ENCODE results near the gene PTGES. TPM values are rescaled to one million over a fixed set of nuclear protein-coding genes. Genes with fewer than 3 reads are reported as not detected.
"Not testable (repeated sequence)": the region's sequence is repeated elsewhere in the genome, so short reads cannot be mapped to it uniquely, and the experiment has no call there.

Gene PTGES
- total RNA-seq, 1 donor, result under 0.01 TPM

DNA sequence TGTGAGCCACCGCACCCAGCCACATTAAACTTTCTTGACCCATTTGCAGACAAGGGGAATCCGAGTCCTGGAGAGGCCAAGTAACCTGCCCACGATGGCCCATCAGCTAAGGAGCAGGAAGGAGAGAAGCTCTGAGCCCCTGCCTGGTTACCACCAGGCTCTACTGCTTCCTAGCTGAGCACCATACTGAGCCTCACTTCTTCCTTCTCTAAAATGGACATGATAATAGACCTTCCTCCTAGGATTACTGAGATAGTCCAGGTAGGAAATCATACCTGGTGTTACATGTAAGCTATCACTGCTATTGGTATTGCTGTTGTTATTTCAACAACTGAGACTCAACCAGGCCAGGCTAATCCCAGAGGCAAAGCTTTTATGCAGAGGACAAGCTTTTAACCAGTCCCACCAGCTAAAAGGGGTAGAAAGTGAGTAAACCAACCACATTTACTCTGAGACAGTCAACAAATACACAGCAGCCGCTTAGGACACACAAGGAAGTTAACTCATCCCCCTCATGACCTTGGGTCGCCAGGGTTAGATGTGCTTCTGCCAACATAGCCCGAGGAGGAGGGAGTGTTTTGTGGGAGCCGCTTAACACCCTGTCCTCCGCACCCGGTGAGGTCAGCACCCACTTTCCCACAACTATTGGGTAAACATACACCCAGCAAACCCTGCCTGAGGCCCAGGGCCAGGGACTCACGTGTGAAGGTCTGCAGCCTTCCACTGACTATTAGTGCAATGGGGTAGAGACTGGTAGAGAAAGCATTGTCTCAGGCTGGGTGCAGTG lies 20.6 kb upstream of the PTGES start:
- no peak for DNase-seq (ENCODE audit: low read depth in 2 of 3, low spot score in 2 of 3)

- no peak for DNase-seq (ENCODE audit: low read depth in 2 of 3, low spot score in 2 of 3)
Measured at GRCh38 chr9:129770741-129771140, 17.9 kb upstream of the PTGES start.

- DNase-seq (ENCODE audit: low read depth in 2 of 3, low spot score in 2 of 3), result no peak
Measured at GRCh38 chr9:129769669-129770068, 16.8 kb upstream of the PTGES start.

DNA sequence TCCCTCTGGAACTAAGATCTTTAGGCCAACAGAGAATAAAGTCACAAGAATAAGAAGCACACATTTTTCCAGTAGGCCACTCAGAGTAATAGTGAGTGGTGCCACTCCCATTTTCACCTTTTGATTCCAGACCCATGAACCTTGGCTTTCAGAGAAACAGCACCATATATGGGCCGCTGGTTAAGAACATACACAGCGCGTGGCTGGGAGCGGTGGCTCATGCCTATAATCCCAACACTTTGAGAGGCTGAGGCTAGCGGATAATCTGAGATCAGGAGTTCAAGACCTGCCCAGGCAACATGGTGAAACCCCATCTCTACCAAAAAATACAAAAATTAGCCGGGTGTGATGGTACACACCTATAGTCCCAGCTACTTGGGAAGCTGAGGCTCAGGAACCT lies 15.6 kb upstream of the PTGES start:
- no peak for DNase-seq (ENCODE audit: low read depth in 2 of 3, low spot score in 2 of 3)

GRCh38 chr9:129765764-129766317 lies 13.0 kb upstream of the PTGES start:
- DNase-seq (ENCODE audit: low read depth in 2 of 3, low spot score in 2 of 3), result no peak

DNA sequence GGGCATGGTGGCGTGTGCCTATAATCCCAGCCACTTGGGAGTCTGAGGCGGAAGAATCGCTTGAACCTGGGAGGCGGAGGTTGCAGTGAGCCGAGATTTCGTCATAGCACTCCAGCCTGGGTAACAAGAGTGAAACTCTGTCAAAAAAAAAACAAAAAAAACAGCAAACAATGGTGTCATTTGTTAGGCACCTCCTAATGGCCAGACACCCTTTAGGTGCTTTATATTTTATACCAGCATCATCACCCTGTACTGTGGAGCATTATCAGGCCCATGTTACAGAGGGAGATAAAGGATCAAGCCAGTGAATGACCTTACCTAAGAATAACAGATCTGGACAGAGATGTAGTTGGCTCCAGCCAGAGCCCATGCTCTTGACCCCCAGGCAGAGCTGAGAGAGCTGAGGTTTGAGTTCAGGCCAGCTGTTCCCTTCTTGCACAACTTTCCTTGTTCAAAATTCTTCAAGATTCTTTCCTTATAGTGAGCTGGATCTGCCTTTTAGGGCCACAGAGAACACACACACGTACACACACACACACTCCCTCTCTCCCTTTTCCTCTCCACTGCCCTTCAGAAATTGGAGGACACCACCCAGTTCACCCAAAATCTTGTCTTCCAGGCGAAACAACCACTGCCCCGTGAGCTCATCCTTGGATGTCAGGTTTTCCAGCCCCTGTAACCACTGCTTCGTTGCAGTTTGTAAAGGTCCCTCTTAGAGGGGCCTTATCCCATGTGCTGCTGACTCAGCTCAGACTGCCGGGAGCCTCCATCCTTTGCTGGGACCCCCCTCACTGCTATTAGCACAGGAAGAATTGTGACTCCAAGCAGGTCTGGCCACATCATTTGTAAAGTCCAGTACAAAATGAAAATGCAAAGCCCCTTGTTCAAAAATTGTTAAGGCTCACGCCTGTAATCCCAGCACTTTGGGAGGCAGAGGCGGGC lies 10.4 kb upstream of the PTGES start:
- DNase-seq (ENCODE audit: low read depth in 2 of 3, low spot score in 2 of 3), result no peak

DNA sequence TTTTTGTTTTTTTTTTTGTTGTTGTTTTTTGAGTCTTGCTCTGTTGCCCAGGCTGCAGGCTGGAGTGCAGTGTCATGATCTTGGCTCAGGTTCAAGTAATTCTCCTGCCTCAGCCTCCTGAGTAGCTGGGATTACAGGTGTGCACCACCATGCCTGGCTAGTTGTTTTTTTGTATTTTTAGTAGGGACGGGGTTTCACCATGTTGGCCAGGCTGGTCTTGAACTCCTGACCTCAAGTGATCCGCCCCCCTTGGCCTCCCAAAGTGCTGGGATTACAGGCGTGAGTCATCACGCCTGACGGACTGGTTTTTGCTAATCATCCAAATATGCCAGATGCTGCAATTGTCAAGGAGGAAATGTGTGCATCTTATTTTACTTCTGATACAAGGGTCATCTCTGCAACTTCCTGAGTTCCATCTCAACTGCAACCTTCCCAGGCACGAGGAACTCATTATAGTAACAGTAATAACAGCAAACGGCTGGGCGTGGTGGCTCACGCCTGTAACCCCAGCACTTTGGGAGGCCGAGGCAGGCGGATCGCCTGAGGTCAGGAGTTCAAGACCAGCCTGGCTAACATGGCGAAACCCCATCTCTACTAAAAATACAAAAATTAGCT lies 9.6 kb upstream of the PTGES start:
- DNase-seq (ENCODE audit: low read depth in 2 of 3, low spot score in 2 of 3), result not testable (repeated sequence)

- DNase-seq (ENCODE audit: low read depth in 2 of 3, low spot score in 2 of 3), result no peak
Measured at GRCh38 chr9:129761901-129762369, 9.1 kb upstream of the PTGES start.

GRCh38 chr9:129761293-129761900 lies 8.6 kb upstream of the PTGES start:
- DNase-seq (ENCODE audit: low read depth in 2 of 3, low spot score in 2 of 3), result no peak

DNA sequence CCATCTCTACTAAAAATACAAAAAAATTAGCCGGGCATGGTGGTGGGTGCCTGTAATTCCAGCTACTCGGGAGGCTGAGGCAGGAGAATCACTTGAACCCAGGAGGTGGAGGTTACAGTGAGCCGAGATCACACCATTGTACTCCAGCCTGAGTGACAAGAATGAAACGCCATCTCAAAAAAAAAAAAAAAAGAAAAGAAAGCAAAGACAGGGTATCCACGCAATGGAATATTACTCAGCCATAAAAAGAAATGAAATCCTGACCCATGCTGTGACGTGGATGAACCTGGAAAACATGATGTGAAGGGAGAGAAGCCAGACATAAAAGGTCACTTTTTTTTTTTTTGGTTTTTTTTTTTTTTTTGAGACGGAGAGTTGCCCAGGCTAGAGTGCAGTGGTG lies 7.9 kb upstream of the PTGES start:
- not testable (repeated sequence) for DNase-seq (ENCODE audit: low read depth in 2 of 3, low spot score in 2 of 3)

DNA sequence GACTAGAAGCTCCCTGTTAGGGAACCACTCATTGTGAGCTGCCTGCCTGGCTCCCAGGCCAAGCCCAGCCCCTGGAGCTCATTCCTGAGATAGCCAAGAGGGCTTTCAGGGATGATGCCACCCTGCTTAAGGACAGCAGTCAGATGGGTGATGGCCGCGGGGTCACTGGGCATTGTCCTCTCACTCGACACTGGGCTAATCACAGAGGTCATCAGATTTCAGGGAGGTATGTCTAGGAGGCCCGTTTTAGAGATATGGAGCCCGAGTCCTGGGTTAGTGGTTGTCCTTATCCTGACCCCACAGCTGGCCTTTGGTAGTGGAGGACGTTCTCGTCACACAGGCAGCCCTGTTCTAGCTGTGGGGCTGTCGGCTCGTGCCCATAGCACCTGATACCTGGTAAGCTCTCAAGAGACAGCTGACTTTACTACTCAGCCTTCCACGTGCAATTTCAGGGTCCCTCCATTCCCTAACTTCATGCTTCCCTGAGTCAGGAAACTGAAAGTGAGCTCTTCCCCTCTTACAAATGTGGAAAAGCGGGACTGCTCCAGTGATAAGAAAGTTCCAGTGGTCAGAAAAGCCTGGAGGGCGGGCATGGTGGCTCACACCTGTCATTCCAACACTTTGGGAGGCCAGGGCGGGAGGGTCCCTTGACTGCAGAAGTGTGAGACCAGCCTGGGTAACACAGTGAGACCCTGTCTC lies 7.1 kb upstream of the PTGES start:
- DNase-seq (ENCODE audit: low read depth in 2 of 3, low spot score in 2 of 3), result no peak

DNA sequence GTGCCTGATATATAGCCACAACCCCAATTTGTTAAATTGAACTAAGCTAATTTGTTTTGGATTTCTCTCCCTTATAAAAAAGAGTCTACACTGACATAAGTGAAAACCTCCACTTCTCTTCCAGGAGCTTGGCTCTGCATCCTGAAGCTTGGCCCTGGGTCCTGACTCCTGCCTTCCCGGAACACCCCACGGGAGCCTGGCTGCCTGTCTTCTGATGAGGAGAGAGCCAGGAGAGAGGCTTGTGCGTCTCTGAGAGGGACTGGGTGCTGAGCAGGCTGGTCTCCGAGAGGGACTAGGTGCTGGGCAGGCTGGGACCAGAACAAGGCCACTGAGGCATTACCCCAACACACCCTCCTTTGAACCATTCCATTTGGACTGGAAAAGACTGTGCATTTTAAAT lies 6.5 kb upstream of the PTGES start:
- no peak for DNase-seq (ENCODE audit: low read depth in 2 of 3, low spot score in 2 of 3)

- DNase-seq (ENCODE audit: low read depth in 2 of 3, low spot score in 2 of 3), result peak in 2 of 3 donors; percentile 16 to 31
Measured at GRCh38 chr9:129757045-129757444, 4.2 kb upstream of the PTGES start.

DNA sequence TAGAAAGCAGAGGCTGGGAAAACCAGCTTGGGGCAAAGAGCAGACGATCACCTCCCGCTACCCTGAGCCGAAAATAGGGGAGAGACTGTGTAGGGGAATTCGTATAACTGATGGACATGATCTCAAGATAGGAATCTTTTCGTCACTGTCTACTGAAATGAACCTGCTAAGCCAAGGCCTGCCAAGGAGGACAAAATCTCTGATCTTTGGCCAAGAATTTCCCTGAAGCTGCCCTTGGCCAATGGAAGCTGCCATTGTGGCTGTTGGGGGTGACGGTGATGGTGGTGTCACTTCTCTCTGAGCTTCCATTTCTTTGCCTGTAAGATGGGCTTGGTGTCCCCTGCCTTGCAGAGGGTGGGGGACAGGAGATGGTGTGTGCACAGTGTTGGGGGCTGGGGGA lies 3.3 kb upstream of the PTGES start:
- no peak for DNase-seq (ENCODE audit: low read depth in 2 of 3, low spot score in 2 of 3)

- DNase-seq (ENCODE audit: low read depth in 2 of 3, low spot score in 2 of 3), result no peak
Measured at GRCh38 chr9:129755151-129755550, 2.3 kb upstream of the PTGES start.

GRCh38 chr9:129751841-129752801 lies 721 bp downstream of the PTGES start:
- no peak for DNase-seq (ENCODE audit: low read depth in 2 of 3, low spot score in 2 of 3)

GRCh38 chr9:129750013-129750638 lies 2.7 kb downstream of the PTGES start:
- no peak for DNase-seq (ENCODE audit: low read depth in 2 of 3, low spot score in 2 of 3)

- DNase-seq (ENCODE audit: low read depth in 2 of 3, low spot score in 2 of 3), result no peak
Measured at GRCh38 chr9:129749575-129749974, 3.3 kb downstream of the PTGES start.
